Measurements from ENCODE around the gene CRHR1.

- no peak for TF ChIP-seq CTCF (IDR thresholded peaks at IDR 0.05 in 2 of 3, conservative IDR thresholded peaks at IDR 0.05 in 1 of 3; ENCODE audit: control insufficient read depth in 2 of 3, extremely low read depth in 1 of 3, insufficient read depth in 1 of 3, low read depth in 3 of 3, low read length in 3 of 3)
- no peak for TF ChIP-seq MXI1 (IDR thresholded peaks at IDR 0.05; ENCODE audit: low read depth, low read length)
Observed at GRCh38 chr17:45857977-45858708, 74.0 kb downstream of the CRHR1 start.

Measured in GM12878 (cell line).